Spleen (tissue), 7 donors: ENCODE results near the gene RPS3A.
"Not testable (repeated sequence)": the region's sequence is repeated elsewhere in the genome, so short reads cannot be mapped to it uniquely, and the experiment has no call there.

Source experiments
- POLR2A ChIP-seq, 3 donors: fragments of 450-650 bp; IDR thresholded peaks; one replicate each; pipeline ENCODE4 v1.5.1; 2017; ENCODE audit warnings: antibody characterized with exemption in 3 of 3, mild to moderate bottlenecking in 1 of 3
- POLR2AphosphoS5 ChIP-seq, 3 donors: sonication (generic); formaldehyde crosslinking; IDR thresholded peaks; one replicate each; pipeline ENCODE4 v1.5.1; 2017; ENCODE audit warnings: antibody characterized with exemption in 3 of 3
- TF ChIP-seq, protein P1 (sequence below), 11 experiments: fragments of 200-600 bp in 7 of 11; fragments of 450-650 bp in 4 of 11; sonication (generic) in 4 of 11; IDR thresholded peaks in 8 of 11; conservative IDR thresholded peaks in 3 of 11; 1 replicate in 7 of 11; 2 replicates in 4 of 11; pipeline versions ENCODE4 v1.4.0 to v1.8.0; 2016 to 2021; ENCODE audit warnings: antibody characterized with exemption in 11 of 11, inconsistent platforms in 4 of 11, mild to moderate bottlenecking in 1 of 11
- donor health status: DM: no; HTN: no; CAD: no; lungs with moderate emphysema.
- donor health status: DM: no; HTN: no; CAD: no.
- donor health status: DM: no; HTN: no; CAD: no.

DNA sequence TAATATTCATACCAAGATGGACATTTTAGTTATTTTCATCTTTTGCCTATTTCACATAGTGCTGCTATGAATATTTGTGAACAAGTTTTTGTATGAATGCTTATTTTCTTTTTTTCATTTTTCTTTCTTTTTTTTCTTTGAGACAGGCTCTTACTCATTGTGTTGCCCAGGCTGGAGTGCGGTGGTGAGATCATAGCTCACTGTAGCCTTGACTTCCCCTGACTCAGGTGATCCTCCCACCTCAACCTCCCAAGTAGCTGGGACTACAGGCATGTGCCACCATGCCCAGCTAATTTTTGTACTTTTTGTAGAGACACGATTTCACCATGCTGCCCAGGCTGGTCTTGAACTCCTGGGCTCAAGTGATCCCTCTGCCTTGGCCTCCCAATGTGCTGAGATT lies 21.4 kb upstream of the RPS3A start:
- TF ChIP-seq, protein P1, sequence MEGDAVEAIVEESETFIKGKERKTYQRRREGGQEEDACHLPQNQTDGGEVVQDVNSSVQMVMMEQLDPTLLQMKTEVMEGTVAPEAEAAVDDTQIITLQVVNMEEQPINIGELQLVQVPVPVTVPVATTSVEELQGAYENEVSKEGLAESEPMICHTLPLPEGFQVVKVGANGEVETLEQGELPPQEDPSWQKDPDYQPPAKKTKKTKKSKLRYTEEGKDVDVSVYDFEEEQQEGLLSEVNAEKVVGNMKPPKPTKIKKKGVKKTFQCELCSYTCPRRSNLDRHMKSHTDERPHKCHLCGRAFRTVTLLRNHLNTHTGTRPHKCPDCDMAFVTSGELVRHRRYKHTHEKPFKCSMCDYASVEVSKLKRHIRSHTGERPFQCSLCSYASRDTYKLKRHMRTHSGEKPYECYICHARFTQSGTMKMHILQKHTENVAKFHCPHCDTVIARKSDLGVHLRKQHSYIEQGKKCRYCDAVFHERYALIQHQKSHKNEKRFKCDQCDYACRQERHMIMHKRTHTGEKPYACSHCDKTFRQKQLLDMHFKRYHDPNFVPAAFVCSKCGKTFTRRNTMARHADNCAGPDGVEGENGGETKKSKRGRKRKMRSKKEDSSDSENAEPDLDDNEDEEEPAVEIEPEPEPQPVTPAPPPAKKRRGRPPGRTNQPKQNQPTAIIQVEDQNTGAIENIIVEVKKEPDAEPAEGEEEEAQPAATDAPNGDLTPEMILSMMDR (IDR thresholded peaks at IDR 0.05 in 8 of 11, conservative IDR thresholded peaks at IDR 0.05 in 3 of 11) = not testable (repeated sequence)
- TF ChIP-seq POLR2AphosphoS5, POLR2A (IDR thresholded peaks at IDR 0.05): not testable (repeated sequence)
